Omental fat pad (tissue), 4 donors: ENCODE results near the gene PCDHA13. TPM values are rescaled to one million over a fixed set of nuclear protein-coding genes. Genes with fewer than 3 reads are reported as not detected.

Experiments used
- ATAC-seq: fragments of 150-250 bp; one replicate; pipeline ENCODE4 v1.9.1; 2016; ENCODE audit warnings: mild to moderate bottlenecking, moderate library complexity; ENCODE audit not compliant: low FRiP score
- DNase-seq: peaks from one replicate; pipeline ENCODE4 v3.0.0-alpha.2; 2019; ENCODE audit warnings: low spot score
- total RNA-seq, 4 donors: library from RNA; depleted of rRNA; stranded (reverse); fragments of >200 nt; gene quantifications; one replicate each; pipeline ENCODE4 v1.1.0, GENCODE V29; 2016
- TF ChIP-seq, protein P1 (sequence below), 3 donors: fragments of 450-650 bp; IDR thresholded peaks; one replicate each; pipeline ENCODE4 v1.5.1; 2016 to 2017; ENCODE audit warnings: antibody characterized with exemption in 3 of 3, mild to moderate bottlenecking in 3 of 3, moderate library complexity in 2 of 3

Gene PCDHA13
- total RNA-seq, 4 donors from 2014 or later = 0.96 to 1.4 (median 1.2) TPM

DNA sequence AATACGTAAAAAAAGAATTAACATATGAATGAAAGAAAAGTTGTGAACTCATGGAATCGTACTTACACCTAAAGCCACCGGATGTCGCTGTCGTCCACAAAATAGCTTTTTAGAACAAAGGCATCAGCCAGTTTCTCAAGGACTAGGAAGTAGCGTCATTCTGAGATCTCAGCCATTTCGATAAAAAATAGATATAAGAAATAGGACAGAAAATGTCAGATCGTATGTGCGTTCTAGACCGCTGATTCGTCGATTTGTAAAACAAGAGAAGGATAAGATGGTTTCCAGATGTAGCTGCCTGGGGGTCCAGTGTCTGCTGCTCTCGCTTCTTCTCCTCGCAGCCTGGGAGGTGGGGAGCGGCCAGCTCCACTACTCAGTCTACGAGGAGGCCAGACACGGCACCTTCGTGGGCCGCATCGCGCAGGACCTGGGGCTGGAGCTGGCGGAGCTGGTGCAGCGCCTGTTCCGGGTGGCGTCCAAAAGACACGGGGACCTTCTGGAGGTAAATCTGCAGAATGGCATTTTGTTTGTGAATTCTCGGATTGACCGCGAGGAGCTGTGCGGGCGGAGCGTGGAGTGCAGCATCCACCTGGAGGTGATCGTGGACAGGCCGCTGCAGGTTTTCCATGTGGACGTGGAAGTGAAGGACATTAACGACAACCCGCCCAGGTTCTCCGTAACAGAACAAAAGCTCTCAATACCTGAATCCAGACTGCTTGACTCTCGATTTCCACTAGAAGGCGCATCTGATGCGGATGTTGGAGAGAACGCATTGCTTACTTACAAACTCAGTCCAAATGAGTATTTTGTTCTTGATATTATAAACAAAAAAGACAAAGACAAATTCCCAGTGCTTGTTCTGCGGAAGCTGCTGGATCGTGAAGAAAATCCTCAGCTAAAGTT, 25.9 kb upstream of the PCDHA13 start, which contains the start of gene PCDHA10:
PCDHA10 (plus strand) TSS at position 126 of the 903 bp plus-strand sequence; CDS start at position 278, 152 bp downstream.
- DNase-seq (no peak), ATAC-seq (no peak)
- TF ChIP-seq, protein P1, sequence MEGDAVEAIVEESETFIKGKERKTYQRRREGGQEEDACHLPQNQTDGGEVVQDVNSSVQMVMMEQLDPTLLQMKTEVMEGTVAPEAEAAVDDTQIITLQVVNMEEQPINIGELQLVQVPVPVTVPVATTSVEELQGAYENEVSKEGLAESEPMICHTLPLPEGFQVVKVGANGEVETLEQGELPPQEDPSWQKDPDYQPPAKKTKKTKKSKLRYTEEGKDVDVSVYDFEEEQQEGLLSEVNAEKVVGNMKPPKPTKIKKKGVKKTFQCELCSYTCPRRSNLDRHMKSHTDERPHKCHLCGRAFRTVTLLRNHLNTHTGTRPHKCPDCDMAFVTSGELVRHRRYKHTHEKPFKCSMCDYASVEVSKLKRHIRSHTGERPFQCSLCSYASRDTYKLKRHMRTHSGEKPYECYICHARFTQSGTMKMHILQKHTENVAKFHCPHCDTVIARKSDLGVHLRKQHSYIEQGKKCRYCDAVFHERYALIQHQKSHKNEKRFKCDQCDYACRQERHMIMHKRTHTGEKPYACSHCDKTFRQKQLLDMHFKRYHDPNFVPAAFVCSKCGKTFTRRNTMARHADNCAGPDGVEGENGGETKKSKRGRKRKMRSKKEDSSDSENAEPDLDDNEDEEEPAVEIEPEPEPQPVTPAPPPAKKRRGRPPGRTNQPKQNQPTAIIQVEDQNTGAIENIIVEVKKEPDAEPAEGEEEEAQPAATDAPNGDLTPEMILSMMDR (IDR thresholded peaks at IDR 0.05) = no peak

GRCh38 chr5:140857177-140857986, 24.5 kb upstream of the PCDHA13 start:
- DNase-seq = no peak
- no peak for ATAC-seq
- TF ChIP-seq, protein P1 (IDR thresholded peaks at IDR 0.05) = no peak

DNA sequence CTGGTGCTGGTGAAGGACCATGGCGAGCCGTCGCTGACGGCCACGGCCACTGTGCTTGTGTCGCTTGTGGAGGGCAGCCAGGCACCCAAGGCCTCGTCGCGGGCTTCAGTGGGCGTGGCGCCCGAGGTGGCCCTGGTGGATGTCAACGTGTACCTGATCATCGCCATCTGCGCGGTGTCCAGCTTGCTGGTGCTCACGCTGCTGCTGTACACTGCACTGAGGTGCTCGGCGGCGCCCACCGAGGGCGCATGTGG, 24.0 kb upstream of the PCDHA13 start:
- DNase-seq (no peak), ATAC-seq (no peak)
- TF ChIP-seq, protein P1 (IDR thresholded peaks at IDR 0.05) = no peak

- DNase-seq (no peak), ATAC-seq (no peak)
- TF ChIP-seq, protein P1 (IDR thresholded peaks at IDR 0.05) = no peak
Measured at GRCh38 chr5:140862441-140863295, 19.3 kb upstream of the PCDHA13 start.

DNA sequence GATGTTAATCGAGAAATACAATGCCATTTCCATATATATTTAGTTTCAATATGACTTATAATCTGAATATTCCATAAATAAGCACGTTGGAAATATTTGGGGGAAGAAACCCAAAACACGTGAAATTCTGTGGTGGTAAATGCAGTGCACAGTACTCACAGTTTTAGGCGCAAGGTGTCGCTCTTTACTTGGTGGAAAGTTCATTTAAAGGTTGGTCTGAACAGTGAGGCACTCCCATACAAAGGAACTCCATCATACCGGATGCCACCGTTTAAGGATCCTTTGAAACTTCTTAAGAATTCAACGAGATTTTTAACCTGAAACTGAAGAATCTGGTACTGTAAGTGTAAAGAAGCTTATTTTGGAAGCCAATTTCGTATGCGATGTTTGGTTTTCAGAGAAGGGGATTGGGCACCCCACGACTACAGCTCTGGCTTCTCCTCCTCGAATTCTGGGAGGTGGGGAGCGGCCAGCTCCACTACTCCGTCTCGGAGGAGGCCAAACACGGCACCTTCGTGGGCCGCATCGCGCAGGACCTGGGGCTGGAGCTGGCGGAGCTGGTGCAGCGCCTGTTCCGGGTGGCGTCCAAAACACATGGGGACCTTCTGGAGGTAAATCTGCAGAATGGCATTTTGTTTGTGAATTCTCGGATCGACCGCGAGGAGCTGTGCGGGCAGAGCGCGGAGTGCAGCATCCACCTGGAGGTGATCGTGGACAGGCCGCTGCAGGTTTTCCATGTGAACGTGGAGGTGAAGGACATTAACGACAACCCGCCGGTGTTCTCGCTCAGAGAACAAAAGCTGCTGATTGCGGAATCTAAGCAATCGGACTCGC, 13.0 kb upstream of the PCDHA13 start, which contains the start of gene PCDHA11:
PCDHA11 (plus strand) TSS at position 237 of the 834 bp plus-strand sequence; CDS start at position 384, 147 bp downstream.
- ATAC-seq = no peak
- no peak for DNase-seq
- TF ChIP-seq, protein P1 (IDR thresholded peaks at IDR 0.05) = no peak

- ATAC-seq (no peak), DNase-seq (no peak)
- TF ChIP-seq, protein P1 (IDR thresholded peaks at IDR 0.05) = no peak
Measured at GRCh38 chr5:140869555-140869886, 12.4 kb upstream of the PCDHA13 start.
